Stimulated activated CD8-positive, alpha-beta memory T cell treated with anti-CD3 and anti-CD28 coated beads, Interleukin-15, amount 100 ng/mL, for 4 hours (primary cell): ENCODE results near the gene WWOX.
A peak's percentile ranks its signal among the peaks of the same experiment; 100 is the strongest.

Experiments used
- DNase-seq, 2 donors: peaks; one replicate each; pipeline ENCODE4 v3.0.0-alpha.2; 2020; ENCODE audit warnings: low read depth in 2 of 2

WWOX gene

GRCh38 chr16:78768718-78769117 is 669.3 kb downstream of the WWOX start:
- no peak for DNase-seq

GRCh38 chr16:78770353-78771091 is 671.1 kb downstream of the WWOX start:
- DNase-seq, result peak; percentile 49

GRCh38 chr16:78773291-78773702 is 673.8 kb downstream of the WWOX start:
- DNase-seq, result no peak

- DNase-seq, result no peak
Observed at GRCh38 chr16:78773706-78774105, 674.3 kb downstream of the WWOX start.

GRCh38 chr16:78775161-78775561 is 675.7 kb downstream of the WWOX start:
- no peak for DNase-seq

- DNase-seq, result no peak
Observed at GRCh38 chr16:78778101-78779004, 678.9 kb downstream of the WWOX start.

- DNase-seq, result no peak
Observed at GRCh38 chr16:78780808-78781207, 681.4 kb downstream of the WWOX start.

GRCh38 chr16:78782572-78782971 is 683.1 kb downstream of the WWOX start:
- DNase-seq, result no peak

- DNase-seq, result no peak
Observed at GRCh38 chr16:78783570-78784079, 684.2 kb downstream of the WWOX start.

GRCh38 chr16:78784771-78785170 is 685.3 kb downstream of the WWOX start:
- no peak for DNase-seq

GRCh38 chr16:78785218-78785617 is 685.8 kb downstream of the WWOX start:
- no peak for DNase-seq

- DNase-seq, result no peak
Observed at GRCh38 chr16:78786635-78787034, 687.2 kb downstream of the WWOX start.

- DNase-seq, result no peak
Observed at GRCh38 chr16:78788276-78788675, 688.8 kb downstream of the WWOX start.

- no peak for DNase-seq
Observed at GRCh38 chr16:78788696-78789095, 689.2 kb downstream of the WWOX start.

GRCh38 chr16:78789561-78789960 is 690.1 kb downstream of the WWOX start:
- no peak for DNase-seq

- DNase-seq, result no peak
Observed at GRCh38 chr16:78791011-78791410, 691.6 kb downstream of the WWOX start.

- no peak for DNase-seq
Observed at GRCh38 chr16:78791926-78792325, 692.5 kb downstream of the WWOX start.

- no peak for DNase-seq
Observed at GRCh38 chr16:78792952-78793351, 693.5 kb downstream of the WWOX start.

- DNase-seq, result no peak
Observed at GRCh38 chr16:78794581-78795250, 695.3 kb downstream of the WWOX start.

- DNase-seq, result no peak
Observed at GRCh38 chr16:78795433-78795832, 696.0 kb downstream of the WWOX start.

GRCh38 chr16:78796221-78796866 is 696.9 kb downstream of the WWOX start:
- DNase-seq, result no peak

- no peak for DNase-seq
Observed at GRCh38 chr16:78799429-78799828, 700.0 kb downstream of the WWOX start.
